HG02571 (cell line): Measurements from ENCODE around the gene RAPGEFL1.
"Not testable (repeated sequence)": the region's sequence is repeated elsewhere in the genome, so short reads cannot be mapped to it uniquely, and the experiment has no call there.

ENCODE experiments used
- ATAC-seq: cut with Tn5 transposase; IDR thresholded peaks from one replicate; pipeline ENCODE4 v1.9.1; 2021; ENCODE audit warnings: mild to moderate bottlenecking, moderate library complexity; ENCODE audit not compliant: unreplicated experiment

Gene RAPGEFL1

DNA sequence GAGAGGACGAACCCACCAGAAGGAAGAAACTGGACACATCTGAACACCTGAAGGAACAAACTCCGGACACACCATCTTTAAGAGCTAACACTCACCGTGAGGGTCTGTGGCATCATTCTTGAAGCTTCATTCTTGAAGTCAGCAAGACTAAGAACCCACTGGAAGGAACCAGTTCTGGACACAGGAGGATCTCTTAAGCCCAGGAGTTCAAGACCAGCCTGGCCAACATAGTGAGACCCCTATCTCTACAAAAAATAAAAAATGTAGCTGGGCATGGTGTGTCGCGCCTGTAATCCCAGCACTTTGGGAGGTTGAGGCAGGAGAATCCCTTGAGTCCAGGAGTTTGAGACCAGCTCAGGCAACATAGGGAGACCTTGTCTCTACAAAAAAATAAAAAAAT, 21.3 kb downstream of the RAPGEFL1 start:
- no peak for ATAC-seq

DNA sequence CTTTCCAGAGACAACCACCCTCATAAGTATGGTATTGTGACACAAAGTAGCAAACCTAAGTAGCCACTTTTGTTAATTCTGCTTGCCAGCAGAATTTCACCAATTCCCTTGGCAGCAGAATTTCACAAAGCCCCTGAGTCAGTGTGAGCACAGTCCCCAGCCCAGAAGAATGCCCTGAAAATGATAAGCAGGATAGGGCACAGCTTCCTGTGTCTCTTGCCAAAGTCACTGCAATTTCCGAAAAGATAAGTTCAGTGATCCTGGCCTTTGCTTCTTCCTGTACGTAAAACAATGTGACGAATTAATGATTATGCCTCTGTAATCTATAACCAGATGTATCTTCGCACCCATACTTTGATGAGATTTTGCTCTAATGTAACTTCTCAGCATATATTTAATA, 25.9 kb downstream of the RAPGEFL1 start:
- ATAC-seq = no peak

DNA sequence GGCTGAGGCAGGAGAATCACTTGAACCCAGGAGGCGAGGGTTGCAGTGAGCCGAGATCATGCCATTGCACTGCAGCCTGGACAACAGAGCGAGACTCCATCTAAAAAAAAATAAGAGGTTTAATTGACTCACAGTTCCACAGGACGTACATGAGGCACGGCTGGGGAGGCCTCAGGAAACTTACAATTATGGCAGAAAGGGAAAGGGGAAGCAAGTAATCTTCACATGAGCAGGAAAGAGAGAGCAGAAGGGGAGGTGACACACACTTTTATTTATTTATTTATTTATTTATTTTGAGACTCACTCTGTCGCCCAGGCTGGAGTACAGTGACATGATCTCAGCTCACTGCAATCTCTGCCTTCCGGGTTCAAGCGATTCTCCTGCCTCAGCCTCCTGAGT, 28.9 kb downstream of the RAPGEFL1 start:
- ATAC-seq = not testable (repeated sequence)

DNA sequence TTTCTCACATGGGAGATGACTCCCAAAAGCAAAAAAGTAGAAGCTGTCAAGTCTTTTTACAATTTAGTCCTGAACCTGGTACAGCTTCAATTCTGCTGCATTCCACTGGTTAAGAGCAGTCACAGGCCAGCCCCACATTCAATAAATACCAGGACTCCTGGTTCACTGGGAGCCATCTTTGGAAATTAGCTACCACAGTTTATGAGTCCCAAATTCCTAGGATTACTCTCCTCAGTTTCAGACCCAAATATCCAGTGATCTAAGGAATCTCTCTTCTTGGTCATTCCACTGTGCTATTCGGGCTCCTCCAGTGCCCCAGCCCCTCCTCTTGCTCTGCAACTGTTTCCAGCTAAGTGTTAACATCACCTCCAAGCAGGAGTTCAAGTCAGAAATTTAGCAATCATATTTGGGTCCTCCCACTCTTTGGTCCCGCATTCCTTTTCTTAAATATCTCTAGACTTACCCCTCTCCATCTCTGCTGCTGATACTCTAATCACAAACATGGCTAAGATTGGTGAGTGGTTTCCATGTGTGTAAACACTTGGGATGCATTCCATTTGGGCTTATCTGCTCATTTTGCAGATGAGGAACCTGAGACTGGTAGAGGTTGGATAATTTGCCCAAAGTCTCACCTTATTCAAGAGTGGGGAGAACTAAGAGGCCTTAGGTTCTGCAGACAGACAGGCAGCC, 32.3 kb downstream of the RAPGEFL1 start:
- ATAC-seq = no peak

DNA sequence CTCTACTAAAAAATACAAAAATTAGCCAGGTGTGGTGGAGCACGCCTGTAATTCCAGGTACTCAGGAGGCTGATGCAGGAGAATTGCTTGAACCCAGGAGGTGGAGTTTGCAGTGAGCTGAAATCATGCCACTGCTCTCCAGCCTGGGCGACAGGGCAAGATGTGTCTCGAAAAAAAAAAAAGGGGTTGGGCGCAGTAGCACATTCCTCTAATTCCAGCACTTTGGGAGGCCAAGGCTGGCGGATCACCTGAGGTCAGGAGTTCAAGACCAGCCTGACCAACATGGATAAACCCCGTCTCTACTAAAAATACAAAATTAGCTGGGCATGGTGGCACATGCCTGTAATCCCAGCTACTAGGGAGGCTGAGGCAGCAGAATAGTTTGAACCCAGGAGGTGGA, 36.6 kb downstream of the RAPGEFL1 start:
- ATAC-seq = not testable (repeated sequence)

DNA sequence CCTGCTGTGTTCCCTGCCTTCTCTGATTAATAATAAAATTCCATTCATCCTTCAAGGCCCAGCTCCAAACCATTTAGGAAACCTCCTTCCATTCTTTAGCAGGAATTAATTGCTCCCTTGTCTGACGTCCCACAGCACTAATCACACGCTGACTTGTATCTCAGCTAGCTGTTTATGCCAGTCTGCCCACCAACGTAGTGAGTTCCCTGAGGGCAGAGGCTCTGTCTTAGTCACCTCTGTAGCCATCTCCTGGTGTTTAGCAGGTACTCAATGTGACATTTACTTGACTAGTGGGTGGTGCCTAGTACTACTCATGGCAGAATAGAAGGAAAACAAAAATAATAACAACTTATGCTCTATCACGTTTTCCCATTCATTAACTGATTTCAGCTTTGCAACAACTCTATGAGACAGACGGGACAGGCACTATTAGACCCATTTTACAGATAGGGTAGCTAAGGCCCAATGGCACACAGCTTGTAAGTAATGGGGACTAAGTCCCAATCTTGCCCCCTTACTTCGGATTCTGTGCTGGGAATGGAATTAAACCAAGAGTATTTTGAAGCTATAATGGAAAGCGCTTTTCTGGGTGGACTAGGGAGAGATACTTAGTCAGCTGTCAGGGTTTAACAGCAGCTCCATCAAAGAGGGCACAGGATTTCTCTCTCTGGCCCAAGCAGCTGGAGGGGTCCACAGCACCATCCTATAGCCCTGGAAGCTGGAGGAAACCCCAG, 40.9 kb downstream of the RAPGEFL1 start:
- ATAC-seq = no peak

DNA sequence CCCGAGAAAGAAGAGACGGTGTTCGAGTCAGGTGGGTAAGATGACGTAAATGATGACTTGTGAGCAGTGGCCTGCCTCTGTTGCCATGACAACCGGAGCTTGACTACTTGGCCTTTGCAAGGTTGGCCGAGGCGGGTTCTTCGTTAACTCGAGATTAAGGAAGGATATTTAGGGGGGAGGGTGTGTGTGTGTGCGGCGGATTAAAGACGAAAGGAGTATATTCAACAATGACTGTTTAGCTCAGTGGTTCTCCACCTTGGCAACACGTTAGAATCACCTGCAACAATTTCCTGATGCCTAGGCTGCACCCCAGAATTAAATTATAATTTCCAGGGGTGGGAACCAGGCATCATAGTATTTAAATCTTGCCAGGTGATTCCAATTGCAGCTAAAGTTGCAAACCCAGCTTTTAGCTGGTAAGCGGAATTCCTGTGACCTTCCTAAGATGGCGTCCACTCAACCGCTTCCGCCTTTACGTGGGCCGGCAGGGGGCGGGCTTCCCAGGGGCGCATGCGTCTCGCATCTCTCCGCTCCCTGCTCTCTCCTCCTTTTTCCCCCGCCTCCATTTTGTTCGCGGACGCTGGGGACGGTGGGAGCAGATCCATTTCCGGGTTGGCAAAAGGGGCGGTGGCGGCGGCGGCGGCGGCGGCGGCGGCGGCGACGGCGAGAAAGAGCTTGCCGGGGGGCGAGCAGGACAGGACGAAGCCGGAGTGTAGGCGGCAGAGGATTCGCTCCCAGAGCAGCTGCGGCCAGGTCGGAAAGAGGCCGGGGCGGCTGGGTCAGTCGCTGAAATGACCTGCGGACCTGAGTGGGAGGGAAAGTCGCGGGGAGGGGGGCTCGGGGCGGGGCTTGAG, 41.7 kb downstream of the RAPGEFL1 start, which contains the start of gene WIPF2:
WIPF2 (plus strand) TSS at position 565 of the 854 bp plus-strand sequence. CDS start 37,156 bp downstream, outside the sequence.
- peak; percentile 87 for ATAC-seq

DNA sequence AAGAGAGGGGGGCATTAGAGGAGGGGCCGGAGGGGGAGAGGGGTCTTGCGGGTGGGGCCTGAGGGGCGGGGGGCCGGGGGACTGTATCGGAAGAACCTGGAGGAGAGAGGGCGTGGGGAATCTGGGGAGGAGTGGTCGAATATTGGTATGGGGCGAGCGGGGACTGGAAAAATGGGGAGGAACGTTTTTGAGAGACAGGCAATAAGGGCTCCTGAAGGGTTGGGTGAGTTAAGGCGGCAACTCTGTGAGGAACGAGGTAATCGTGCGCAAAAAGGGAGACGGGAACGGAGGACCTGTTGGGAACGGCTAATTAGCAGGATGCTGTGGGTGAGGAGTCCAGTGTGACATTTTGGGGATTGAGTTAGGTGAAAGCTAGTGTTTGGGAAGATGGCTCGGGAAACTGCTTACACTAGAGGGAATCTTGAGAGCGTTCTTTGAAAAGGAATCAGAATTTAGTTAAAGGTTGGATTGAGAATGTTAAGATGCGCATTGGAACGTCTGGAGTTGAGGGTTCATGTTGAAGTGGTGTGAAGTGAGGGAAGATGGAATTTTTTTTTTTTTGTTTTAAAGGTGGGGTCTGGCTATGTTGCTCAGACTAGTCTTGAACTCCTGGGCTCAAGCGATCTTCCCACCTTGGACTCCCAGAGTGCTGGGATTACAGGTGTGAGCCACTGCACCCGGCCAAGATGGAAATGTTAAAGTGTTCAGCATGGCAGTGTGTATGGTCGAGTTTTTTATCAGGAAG, 42.5 kb downstream of the RAPGEFL1 start:
- ATAC-seq = no peak

DNA sequence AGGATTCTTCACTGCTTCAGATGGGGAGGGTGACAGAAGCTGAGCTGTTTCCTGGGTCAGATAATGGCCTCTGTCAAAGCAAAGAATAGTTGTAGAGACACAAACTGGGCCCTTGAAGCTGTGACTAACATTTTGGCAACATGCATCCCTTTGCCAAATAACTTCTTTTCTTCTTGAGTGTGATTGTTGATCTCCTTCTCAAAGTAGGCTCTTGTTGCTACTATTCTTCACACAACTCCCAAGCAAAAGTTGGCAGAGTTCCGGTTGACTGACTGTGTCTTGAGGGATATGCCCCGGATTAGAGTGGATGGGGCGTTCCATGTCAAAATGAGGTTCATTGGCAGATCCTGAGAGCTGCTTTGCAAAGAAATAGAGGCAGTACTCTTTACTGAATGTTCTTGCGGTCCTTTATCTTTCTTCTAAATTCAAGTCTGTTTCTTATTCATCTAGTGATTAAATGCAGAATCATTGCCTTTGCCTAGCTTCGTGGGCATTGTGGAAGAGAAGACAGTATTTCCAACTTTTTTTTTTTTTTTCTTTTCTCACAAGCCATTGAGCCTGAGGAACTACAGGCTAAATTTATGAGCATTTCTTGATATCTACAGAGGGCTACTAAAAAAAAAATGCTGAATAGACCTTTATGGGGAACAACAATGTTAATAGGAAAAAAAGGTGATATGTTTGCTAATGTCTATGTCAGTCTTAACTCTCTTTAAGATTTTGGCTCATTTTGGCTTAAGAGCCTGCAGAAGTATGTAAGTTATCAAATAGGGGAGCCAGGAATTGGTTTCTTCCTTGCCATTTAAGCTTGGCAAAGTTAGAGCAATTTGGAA, 47.7 kb downstream of the RAPGEFL1 start:
- no peak for ATAC-seq

DNA sequence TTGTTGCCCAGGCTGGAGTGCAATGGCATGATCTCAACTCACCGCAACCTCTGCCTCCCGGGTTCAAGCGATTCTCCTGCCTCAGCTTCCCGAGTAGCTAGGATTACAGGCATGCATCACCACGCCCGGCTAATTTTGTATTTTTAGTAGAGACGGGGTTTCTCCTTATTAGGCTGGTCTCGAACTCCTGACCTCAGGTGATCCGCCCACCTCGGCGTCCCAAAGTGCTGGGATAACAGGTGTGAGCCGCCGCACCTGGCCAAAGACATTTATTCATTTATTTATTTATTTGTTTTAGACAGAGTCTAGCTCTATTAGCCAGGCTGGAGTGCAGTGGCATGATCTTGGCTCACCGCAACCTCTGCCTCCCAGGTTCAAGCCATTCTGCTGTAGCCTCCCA, 51.9 kb downstream of the RAPGEFL1 start:
- ATAC-seq = not testable (repeated sequence)

DNA sequence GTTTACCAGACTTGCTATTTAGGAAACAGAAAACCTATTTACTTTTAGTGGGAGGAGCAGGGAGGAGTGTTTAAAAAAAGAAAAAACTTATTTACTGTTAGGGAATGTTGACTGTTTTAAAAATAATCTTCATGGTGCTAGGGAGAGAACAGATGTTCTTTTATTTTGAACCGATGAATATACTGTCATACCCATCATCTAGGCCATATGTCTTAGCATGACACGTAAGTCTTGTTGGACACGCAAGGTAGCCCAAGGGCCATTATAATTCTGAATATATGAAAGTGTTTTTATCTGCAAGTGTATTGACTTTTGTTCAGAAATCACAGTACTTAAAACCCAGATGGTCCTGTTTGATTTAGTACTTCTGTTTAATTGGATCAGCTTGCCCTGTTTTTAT, 53.4 kb downstream of the RAPGEFL1 start:
- ATAC-seq = no peak

DNA sequence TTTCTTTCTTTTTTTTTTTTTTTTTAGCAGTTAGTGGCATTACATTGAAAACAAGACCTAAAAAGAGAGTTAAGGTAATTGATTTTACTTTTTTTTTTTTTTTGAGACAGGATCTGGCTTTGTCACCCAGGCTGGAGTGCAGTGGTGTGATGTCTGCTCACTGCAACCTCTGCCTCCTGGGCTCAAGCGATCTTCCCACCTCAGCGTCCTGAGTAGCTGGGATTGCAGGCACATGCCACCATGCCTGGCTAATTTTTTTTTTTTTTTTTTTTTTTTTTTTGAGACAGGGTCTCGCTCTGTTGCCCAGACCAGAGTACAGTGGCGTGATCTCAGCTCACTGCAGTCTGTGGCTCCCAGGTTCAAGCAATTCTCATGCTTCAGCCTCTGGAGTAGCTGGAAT, 54.7 kb downstream of the RAPGEFL1 start:
- ATAC-seq = not testable (repeated sequence)

DNA sequence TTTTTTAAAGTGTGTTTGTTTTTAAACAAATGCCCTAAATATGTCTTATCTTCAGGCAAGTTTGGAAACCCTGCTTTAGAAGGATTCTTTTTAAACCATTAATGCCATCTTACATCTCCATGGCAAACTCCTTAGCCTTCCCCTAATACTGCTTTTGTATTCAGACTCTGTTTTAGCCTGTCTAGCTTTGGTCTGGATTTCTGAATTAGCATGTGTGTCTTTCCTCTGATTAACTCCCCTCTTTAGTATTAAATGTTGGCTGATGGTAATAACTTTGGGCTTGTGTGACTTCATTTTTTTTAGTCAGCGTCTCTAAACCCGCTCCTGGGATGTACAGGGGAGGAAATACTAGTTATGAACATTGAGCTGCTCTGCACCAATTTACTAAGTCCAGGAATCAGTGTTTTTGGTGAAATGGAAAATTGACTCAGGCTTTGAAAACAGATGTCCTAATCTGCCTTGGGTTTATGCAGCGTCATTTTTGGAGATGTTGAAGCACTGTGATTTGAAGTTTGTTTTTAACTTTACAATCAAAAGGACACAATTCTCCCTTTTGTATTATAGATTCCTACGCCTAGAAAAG, 64.1 kb downstream of the RAPGEFL1 start:
- no peak for ATAC-seq

DNA sequence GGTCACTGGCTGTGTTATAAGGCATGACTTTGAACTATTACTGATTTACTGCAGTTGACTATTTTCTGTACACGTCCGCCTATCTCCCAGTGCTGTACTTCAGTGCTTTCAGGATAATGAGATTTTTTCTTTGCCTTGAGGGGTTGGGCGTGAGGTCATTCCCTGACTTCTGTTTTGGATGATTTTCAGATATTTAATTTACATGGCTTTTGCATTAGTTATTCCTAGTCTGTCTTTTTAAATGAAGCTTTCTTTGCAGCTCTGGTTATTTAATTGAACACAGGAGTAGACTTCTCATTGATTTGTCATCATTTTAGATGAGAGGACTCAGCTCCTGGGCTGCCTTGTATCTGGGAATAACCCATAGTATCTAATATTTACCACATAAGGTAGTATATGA, 65.5 kb downstream of the RAPGEFL1 start:
- ATAC-seq = no peak

DNA sequence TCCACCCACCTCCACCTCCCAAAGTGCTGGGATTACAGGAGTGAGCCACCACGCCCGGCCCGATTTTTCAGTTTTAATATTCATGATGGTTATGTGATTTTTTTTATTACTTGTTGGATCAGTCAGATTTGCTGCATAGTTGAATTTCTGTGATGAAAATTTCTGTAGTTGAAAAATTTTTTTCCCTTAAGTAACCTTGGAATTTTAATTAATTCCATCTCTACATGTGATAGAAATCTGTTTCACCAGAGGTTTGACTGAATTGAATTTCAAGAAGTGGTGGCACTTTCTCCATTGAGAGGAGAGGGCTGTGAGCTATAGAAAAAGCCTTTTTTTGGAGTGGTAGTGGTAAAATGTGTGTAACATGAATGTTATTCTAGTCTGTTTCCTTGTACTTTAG, 66.5 kb downstream of the RAPGEFL1 start:
- no peak for ATAC-seq

DNA sequence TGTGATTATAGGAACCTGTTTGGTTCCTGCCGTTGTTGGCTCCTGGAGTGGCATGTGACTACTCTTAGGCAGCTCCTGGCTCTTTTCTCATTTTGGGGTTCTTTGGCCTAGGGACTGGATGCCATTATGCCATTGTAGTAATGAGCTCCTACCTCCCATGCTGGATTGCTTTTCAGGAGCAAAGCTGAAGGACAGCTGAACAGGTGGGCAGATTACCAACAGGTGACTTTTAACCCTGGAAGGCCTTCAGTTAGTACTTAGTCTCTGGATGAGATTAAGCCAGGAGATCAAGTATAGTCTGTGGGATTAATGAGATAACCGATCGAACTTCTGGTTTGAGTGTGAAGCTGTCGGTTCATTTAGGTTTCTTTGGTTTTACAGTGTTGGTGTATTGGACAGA, 67.0 kb downstream of the RAPGEFL1 start:
- ATAC-seq = no peak
